HG03342 (cell line): ENCODE measurements around the gene TRIP12.
"Not testable (repeated sequence)": the region's sequence is repeated elsewhere in the genome, so short reads cannot be mapped to it uniquely, and the experiment has no call there.

Experiments
- ATAC-seq: cut with Tn5 transposase; IDR thresholded peaks from one replicate; pipeline ENCODE4 v1.9.1; 2021; ENCODE audit warnings: mild to moderate bottlenecking, moderate library complexity; ENCODE audit not compliant: unreplicated experiment

The TRIP12 gene

GRCh38 chr2:229725716-229726574 lies 195.9 kb downstream of the TRIP12 start:
- ATAC-seq: no peak

GRCh38 chr2:229723192-229723591 lies 198.6 kb downstream of the TRIP12 start:
- not testable (repeated sequence) for ATAC-seq

- ATAC-seq: no peak
Measured at GRCh38 chr2:229719926-229720647, 201.7 kb downstream of the TRIP12 start.

GRCh38 chr2:229718057-229718456 lies 203.8 kb downstream of the TRIP12 start:
- ATAC-seq: no peak

- ATAC-seq: no peak
Measured at GRCh38 chr2:229715895-229716507, 205.8 kb downstream of the TRIP12 start.

GRCh38 chr2:229714736-229715541 lies 206.9 kb downstream of the TRIP12 start:
- peak; percentile 24 for ATAC-seq

GRCh38 chr2:229714080-229714735 lies 207.6 kb downstream of the TRIP12 start, which contains the start of gene DNER:
DNER (minus strand) TSS chr2:229714555; CDS start chr2:229714423, 132 bp downstream.
- peak; percentile 73 for ATAC-seq
